Measurements from ENCODE around the gene EFNB1. TPM values are rescaled to one million over a fixed set of nuclear protein-coding genes. Genes with fewer than 3 reads are reported as not detected.

Gene EFNB1
- total RNA-seq, 2 donors from 2014 or later = 77.9 to 92.2 TPM

DNA sequence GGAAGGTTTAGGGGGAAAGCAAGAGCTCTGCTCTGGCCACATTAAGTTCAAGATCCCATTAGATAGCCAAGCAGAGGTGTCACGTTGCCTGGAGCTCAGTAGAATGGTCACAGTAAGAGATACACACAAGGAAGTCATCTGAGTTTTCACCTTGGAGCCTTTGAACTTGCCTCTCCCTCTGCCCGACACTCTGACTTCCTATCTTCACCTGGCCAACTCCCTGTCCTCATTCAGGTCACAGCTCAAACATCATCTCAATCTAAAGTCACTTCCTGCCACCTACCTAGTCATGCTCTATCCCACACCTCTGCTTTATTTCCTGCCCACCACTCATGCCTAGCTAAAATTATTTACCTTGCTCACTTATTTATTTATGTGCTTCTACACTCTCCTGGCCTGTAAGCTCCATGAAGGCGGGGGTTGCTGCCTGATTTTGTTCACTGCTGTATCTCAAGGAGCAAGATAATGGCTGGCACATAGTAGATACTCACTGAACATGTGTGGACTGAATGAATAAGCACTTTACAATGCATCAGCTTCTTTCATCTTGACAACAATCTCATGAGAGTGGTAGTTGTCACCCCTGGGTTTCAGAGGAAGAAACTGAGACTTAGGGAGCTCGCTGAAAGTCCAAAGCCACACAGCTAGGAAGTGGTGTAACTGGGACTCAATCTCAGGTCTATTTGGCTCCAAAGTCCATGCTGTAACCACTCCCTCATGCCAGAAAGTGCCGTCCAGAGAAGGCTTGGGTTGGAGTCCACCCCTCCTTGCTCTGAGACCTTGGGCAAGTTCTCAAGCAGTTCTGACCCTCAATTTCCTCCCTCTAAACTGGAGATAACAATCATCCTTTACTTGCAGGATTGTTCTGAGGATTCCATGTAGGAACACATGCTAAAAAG is 40.3 kb downstream of the EFNB1 start:
- no peaks in the 10 kb centered on the region for H3K9me3 ChIP-seq
- no peaks in the 10 kb centered on the region for H3K4me1 ChIP-seq
- DNase-seq = peak; percentile 64
- peak overlapping the region; percentile 34 for H3K27ac ChIP-seq
- intact Hi-C loops (cut with DNase I) = no loop called here
- TF ChIP-seq, protein P1, sequence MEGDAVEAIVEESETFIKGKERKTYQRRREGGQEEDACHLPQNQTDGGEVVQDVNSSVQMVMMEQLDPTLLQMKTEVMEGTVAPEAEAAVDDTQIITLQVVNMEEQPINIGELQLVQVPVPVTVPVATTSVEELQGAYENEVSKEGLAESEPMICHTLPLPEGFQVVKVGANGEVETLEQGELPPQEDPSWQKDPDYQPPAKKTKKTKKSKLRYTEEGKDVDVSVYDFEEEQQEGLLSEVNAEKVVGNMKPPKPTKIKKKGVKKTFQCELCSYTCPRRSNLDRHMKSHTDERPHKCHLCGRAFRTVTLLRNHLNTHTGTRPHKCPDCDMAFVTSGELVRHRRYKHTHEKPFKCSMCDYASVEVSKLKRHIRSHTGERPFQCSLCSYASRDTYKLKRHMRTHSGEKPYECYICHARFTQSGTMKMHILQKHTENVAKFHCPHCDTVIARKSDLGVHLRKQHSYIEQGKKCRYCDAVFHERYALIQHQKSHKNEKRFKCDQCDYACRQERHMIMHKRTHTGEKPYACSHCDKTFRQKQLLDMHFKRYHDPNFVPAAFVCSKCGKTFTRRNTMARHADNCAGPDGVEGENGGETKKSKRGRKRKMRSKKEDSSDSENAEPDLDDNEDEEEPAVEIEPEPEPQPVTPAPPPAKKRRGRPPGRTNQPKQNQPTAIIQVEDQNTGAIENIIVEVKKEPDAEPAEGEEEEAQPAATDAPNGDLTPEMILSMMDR (IDR thresholded peaks at IDR 0.05) = no peak
- no peak overlapping the region for H3K4me3 ChIP-seq
- H3K27me3 ChIP-seq = no peaks in the 10 kb centered on the region
- H3K36me3 ChIP-seq = no peaks in the 10 kb centered on the region
- no peak overlapping the region for H3K9ac ChIP-seq (ENCODE audit: low read depth in 2 of 2, low read length in 2 of 2)

DNA sequence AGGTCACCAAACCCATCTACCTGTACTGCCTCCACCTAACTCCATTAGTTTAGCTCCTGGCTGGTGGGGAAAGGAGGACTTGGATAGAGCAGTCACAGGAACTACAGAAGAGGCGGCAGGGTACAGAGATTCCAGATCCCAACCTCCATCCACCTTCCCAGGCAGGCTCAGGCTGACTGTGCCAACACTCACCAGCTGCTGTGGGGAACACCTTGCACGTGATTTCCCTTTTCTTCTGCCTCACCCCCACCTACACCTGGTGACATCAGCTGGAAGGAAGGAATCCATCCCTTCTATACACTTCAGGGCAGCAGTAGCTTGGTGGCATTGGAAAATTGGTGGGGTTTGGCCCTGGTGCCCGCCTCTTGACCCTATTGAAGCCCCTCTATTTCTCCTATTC is 41.5 kb downstream of the EFNB1 start:
- TF ChIP-seq, protein P1 (IDR thresholded peaks at IDR 0.05) = no peak
- no peaks in the 10 kb centered on the region for H3K4me1 ChIP-seq
- H3K9me3 ChIP-seq = no peaks in the 10 kb centered on the region
- H3K27ac ChIP-seq = peak overlapping the region; percentile 34
- H3K4me3 ChIP-seq = no peak overlapping the region
- no peak overlapping the region for H3K9ac ChIP-seq (ENCODE audit: low read depth in 2 of 2, low read length in 2 of 2)
- no peaks in the 10 kb centered on the region for H3K27me3 ChIP-seq
- no peaks in the 10 kb centered on the region for H3K36me3 ChIP-seq
- DNase-seq = peak; percentile 30
- intact Hi-C loops (cut with DNase I) = no loop called here

DNA sequence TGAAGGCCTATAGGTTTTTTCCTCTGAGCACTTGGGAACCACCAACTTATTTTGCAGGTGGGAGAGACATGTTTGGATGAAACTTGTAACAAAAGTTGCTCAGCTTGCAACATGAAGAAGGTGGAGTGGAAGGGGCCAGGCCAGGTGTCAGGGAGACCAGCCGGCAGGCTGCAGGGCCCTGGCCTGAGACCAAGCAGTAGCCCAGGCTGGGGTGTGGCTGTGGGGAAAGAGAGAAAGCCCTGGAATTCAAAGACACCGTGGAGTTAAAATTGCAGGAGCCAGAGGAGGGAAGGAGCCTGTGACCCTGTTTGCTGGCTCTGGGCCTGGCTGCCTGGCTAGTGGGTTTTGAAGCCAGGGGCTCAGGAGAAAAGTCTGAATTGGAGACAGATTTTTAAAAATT is 43.4 kb downstream of the EFNB1 start:
- Histone ChIP-seq H3K4me3 (no peak overlapping the region), H3K4me1 (no peaks in the 10 kb centered on the region), H3K27ac (no peak overlapping the region), H3K9me3 (no peaks in the 10 kb centered on the region), H3K36me3 (no peaks in the 10 kb centered on the region), H3K27me3 (no peaks in the 10 kb centered on the region), H3K9ac (ENCODE audit: low read depth in 2 of 2, low read length in 2 of 2) (no peak overlapping the region)
- DNase-seq = peak; percentile 48
- intact Hi-C loops (cut with DNase I) = no loop called here
- TF ChIP-seq, protein P1 (IDR thresholded peaks at IDR 0.05) = no peak

DNA sequence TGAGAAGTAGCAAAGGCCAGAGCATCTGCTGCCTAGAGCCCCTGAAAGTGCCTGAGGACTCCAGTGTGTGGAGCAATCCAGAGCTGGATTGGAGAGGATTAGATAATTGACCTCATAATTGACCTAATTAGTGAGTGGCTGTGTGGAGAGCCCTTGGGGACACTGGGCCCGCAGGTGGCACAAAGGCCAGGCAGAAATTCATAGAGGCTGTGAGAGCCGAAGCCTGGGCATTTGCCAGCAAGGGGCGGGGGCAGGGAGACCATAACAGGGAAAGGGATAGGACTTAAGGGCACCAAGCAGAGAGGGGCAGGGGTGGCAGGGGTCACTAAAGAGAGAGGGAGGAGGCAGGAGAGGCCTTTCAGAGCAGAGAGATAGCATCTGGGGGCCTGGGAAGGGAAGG is 45.3 kb downstream of the EFNB1 start:
- Histone ChIP-seq H3K36me3 (no peaks in the 10 kb centered on the region), H3K27me3 (no peaks in the 10 kb centered on the region), H3K27ac (no peak overlapping the region), H3K4me3 (no peak overlapping the region), H3K9me3 (no peaks in the 10 kb centered on the region), H3K9ac (ENCODE audit: low read depth in 2 of 2, low read length in 2 of 2) (no peak overlapping the region), H3K4me1 (no peaks in the 10 kb centered on the region)
- TF ChIP-seq, protein P1 (IDR thresholded peaks at IDR 0.05) = no peak
- intact Hi-C loops (cut with DNase I) = no loop called here
- DNase-seq = no peak

DNA sequence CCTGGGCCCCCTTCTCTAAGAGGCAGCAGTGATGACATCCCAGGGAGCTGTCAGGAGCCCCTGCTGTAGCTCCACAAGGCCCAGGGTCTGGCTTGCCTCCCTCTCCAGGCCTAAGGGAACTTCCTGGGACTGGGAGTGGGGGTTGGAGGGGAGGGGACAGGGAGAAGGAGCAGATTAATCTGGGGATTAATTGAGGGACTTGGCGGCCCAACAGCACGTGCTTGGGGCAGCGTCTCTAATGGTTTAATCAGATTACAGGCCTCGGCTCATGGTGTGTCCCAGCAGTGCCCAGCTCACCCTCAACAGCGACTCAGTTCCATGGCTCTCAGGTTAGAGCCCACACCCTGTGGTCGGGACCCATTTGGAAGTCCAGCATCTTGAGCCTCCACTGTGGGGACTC is 47.9 kb downstream of the EFNB1 start:
- no peaks in the 10 kb centered on the region for H3K9me3 ChIP-seq

More for the DNA sequence above, 47.9 kb downstream of the EFNB1 start:
- no peak for DNase-seq
- no peak overlapping the region for H3K4me3 ChIP-seq
- no peaks in the 10 kb centered on the region for H3K4me1 ChIP-seq
- intact Hi-C loops (cut with DNase I) = no loop called here
- H3K27ac ChIP-seq = no peak overlapping the region
- no peaks in the 10 kb centered on the region for H3K27me3 ChIP-seq
- no peaks in the 10 kb centered on the region for H3K36me3 ChIP-seq
- no peak overlapping the region for H3K9ac ChIP-seq (ENCODE audit: low read depth in 2 of 2, low read length in 2 of 2)
- TF ChIP-seq, protein P1 (IDR thresholded peaks at IDR 0.05) = no peak

All from colonic mucosa (tissue), 4 donors.